ENCODE measurements around the gene SH3RF3.

GRCh38 chr2:109418716-109419115, 289.7 kb downstream of the SH3RF3 start:
- no peak for TF ChIP-seq GTF2F1 (IDR thresholded peaks at IDR 0.05; ENCODE audit: low read depth, low read length)
- no peak for TF ChIP-seq CEBPB (tag; IDR thresholded peaks at IDR 0.05)
- no peak for TF ChIP-seq EZH2 (IDR thresholded peaks at IDR 0.05; ENCODE audit: borderline replicate concordance, low read depth, low read length)
- TF ChIP-seq ZSCAN29 (IDR thresholded peaks at IDR 0.05), result no peak
- TF ChIP-seq SIN3A (IDR thresholded peaks at IDR 0.05; ENCODE audit: borderline replicate concordance in 2 of 2, control insufficient read depth in 1 of 2, low read depth in 2 of 2, low read length in 2 of 2), result no peak
- no peak for TF ChIP-seq POLR2AphosphoS5 (IDR thresholded peaks at IDR 0.05; ENCODE audit: control insufficient read depth, insufficient read depth, low read depth, low read length)
- no peak for TF ChIP-seq POLR3A (IDR thresholded peaks at IDR 0.05; ENCODE audit: borderline replicate concordance, extremely low read depth, insufficient read depth, insufficient read length)
